A673 (cell line): Measurements from ENCODE around the gene DDIAS.

ENCODE experiments used
- CTCF ChIP-seq: fragments of 300-800, 200-600 bp; sonication (generic); conservative IDR thresholded peaks from 2 replicates; pipeline ENCODE4 v1.5.1; 2017; ENCODE audit warnings: low read depth, mild to moderate bottlenecking, antibody characterized with exemption, low read length, moderate library complexity, mixed read lengths
- EZH2 ChIP-seq: fragments of 200-600 bp; sonication (generic); IDR thresholded peaks from 2 replicates; pipeline ENCODE4 v1.6.1; 2017; ENCODE audit warnings: borderline replicate concordance, low read depth, mild to moderate bottlenecking, mixed read lengths, antibody characterized with exemption, low read length; ENCODE audit not compliant: poor library complexity, severe bottlenecking

GRCh38 chr11:82872377-82873150 lies 29.0 kb upstream of the DDIAS start:
- TF ChIP-seq CTCF (no peak), EZH2 (no peak)
